ENCODE data around the gene API5.

API5 gene

GRCh38 chr11:43311791-43312607, at the start of gene API5:
API5 (plus strand) TSS chr11:43311996; CDS start chr11:43312128, 132 bp downstream.
- no peaks in the 10 kb centered on the region for H3K36me3 ChIP-seq (ENCODE audit: control insufficient read depth, insufficient read depth, low read length)
- peak within 1 kb of the TSS; percentile 80 for H3K9ac ChIP-seq (ENCODE audit: low read length)
- H3K4me1 ChIP-seq (ENCODE audit: control insufficient read depth, insufficient read depth, low read length): peaks cover 8% of the 10 kb centered on the region
- no peaks in the 10 kb centered on the region for H3K27me3 ChIP-seq (ENCODE audit: control insufficient read depth, insufficient read depth, low read length)
- peak within 1 kb of the TSS; percentile 96 for H3K4me3 ChIP-seq (ENCODE audit: low read length)
- H3K27ac ChIP-seq (ENCODE audit: low read depth, low read length): peak within 1 kb of the TSS; percentile 77

GRCh38 chr11:43267856-43268580, 43.8 kb upstream of the API5 start:
- Histone ChIP-seq H3K9ac (ENCODE audit: low read length) (no peak overlapping the region), H3K4me3 (ENCODE audit: low read length) (peak overlapping the region; percentile 36), H3K36me3 (ENCODE audit: control insufficient read depth, insufficient read depth, low read length) (no peaks in the 10 kb centered on the region), H3K4me1 (ENCODE audit: control insufficient read depth, insufficient read depth, low read length) (no peaks in the 10 kb centered on the region), H3K27me3 (ENCODE audit: control insufficient read depth, insufficient read depth, low read length) (no peaks in the 10 kb centered on the region), H3K27ac (ENCODE audit: low read depth, low read length) (no peak overlapping the region)

GRCh38 chr11:43268786-43269185, 43.0 kb upstream of the API5 start:
- Histone ChIP-seq H3K4me3 (ENCODE audit: low read length) (no peak overlapping the region), H3K36me3 (ENCODE audit: control insufficient read depth, insufficient read depth, low read length) (no peaks in the 10 kb centered on the region), H3K27me3 (ENCODE audit: control insufficient read depth, insufficient read depth, low read length) (no peaks in the 10 kb centered on the region), H3K4me1 (ENCODE audit: control insufficient read depth, insufficient read depth, low read length) (no peaks in the 10 kb centered on the region), H3K9ac (ENCODE audit: low read length) (no peak overlapping the region), H3K27ac (ENCODE audit: low read depth, low read length) (no peak overlapping the region)

- Histone ChIP-seq H3K27ac (ENCODE audit: low read depth, low read length) (no peak overlapping the region), H3K4me3 (ENCODE audit: low read length) (no peak overlapping the region)
Observed at GRCh38 chr11:43269254-43269918, 42.4 kb upstream of the API5 start.

GRCh38 chr11:43270468-43270867, 41.3 kb upstream of the API5 start:
- Histone ChIP-seq H3K27ac (ENCODE audit: low read depth, low read length) (no peak overlapping the region), H3K4me1 (ENCODE audit: control insufficient read depth, insufficient read depth, low read length) (no peaks in the 10 kb centered on the region), H3K9ac (ENCODE audit: low read length) (no peak overlapping the region), H3K36me3 (ENCODE audit: control insufficient read depth, insufficient read depth, low read length) (no peaks in the 10 kb centered on the region), H3K27me3 (ENCODE audit: control insufficient read depth, insufficient read depth, low read length) (no peaks in the 10 kb centered on the region), H3K4me3 (ENCODE audit: low read length) (no peak overlapping the region)

More at GRCh38 chr11:43269254-43269918, 42.4 kb upstream of the API5 start:
- Histone ChIP-seq H3K4me1 (ENCODE audit: control insufficient read depth, insufficient read depth, low read length) (no peaks in the 10 kb centered on the region), H3K9ac (ENCODE audit: low read length) (no peak overlapping the region), H3K27me3 (ENCODE audit: control insufficient read depth, insufficient read depth, low read length) (no peaks in the 10 kb centered on the region), H3K36me3 (ENCODE audit: control insufficient read depth, insufficient read depth, low read length) (no peaks in the 10 kb centered on the region)

GRCh38 chr11:43278193-43278956, 33.4 kb upstream of the API5 start:
- Histone ChIP-seq H3K36me3 (ENCODE audit: control insufficient read depth, insufficient read depth, low read length) (no peaks in the 10 kb centered on the region), H3K4me1 (ENCODE audit: control insufficient read depth, insufficient read depth, low read length) (no peaks in the 10 kb centered on the region), H3K27ac (ENCODE audit: low read depth, low read length) (no peak overlapping the region), H3K27me3 (ENCODE audit: control insufficient read depth, insufficient read depth, low read length) (no peaks in the 10 kb centered on the region), H3K4me3 (ENCODE audit: low read length) (no peak overlapping the region), H3K9ac (ENCODE audit: low read length) (no peak overlapping the region)

GRCh38 chr11:43282607-43283440, 29.0 kb upstream of the API5 start:
- Histone ChIP-seq H3K27ac (ENCODE audit: low read depth, low read length) (no peak overlapping the region), H3K36me3 (ENCODE audit: control insufficient read depth, insufficient read depth, low read length) (no peaks in the 10 kb centered on the region), H3K4me1 (ENCODE audit: control insufficient read depth, insufficient read depth, low read length) (no peaks in the 10 kb centered on the region), H3K27me3 (ENCODE audit: control insufficient read depth, insufficient read depth, low read length) (peaks cover 4% of the 10 kb centered on the region), H3K4me3 (ENCODE audit: low read length) (no peak overlapping the region), H3K9ac (ENCODE audit: low read length) (no peak overlapping the region)

- H3K27me3 ChIP-seq (ENCODE audit: control insufficient read depth, insufficient read depth, low read length): peaks cover 4% of the 10 kb centered on the region
- H3K4me1 ChIP-seq (ENCODE audit: control insufficient read depth, insufficient read depth, low read length): no peaks in the 10 kb centered on the region
Observed at GRCh38 chr11:43285826-43286225, 26.0 kb upstream of the API5 start.

GRCh38 chr11:43289368-43289767, 22.4 kb upstream of the API5 start:
- H3K27me3 ChIP-seq (ENCODE audit: control insufficient read depth, insufficient read depth, low read length): peaks cover 3% of the 10 kb centered on the region
- no peak overlapping the region for H3K27ac ChIP-seq (ENCODE audit: low read depth, low read length)
- no peak overlapping the region for H3K4me3 ChIP-seq (ENCODE audit: low read length)
- no peaks in the 10 kb centered on the region for H3K36me3 ChIP-seq (ENCODE audit: control insufficient read depth, insufficient read depth, low read length)
- H3K4me1 ChIP-seq (ENCODE audit: control insufficient read depth, insufficient read depth, low read length): no peaks in the 10 kb centered on the region
- no peak overlapping the region for H3K9ac ChIP-seq (ENCODE audit: low read length)

More at GRCh38 chr11:43285826-43286225, 26.0 kb upstream of the API5 start:
- H3K27ac ChIP-seq (ENCODE audit: low read depth, low read length): no peak overlapping the region
- H3K36me3 ChIP-seq (ENCODE audit: control insufficient read depth, insufficient read depth, low read length): no peaks in the 10 kb centered on the region
- H3K4me3 ChIP-seq (ENCODE audit: low read length): no peak overlapping the region
- H3K9ac ChIP-seq (ENCODE audit: low read length): no peak overlapping the region

GRCh38 chr11:43298397-43298796, 13.4 kb upstream of the API5 start:
- H3K27me3 ChIP-seq (ENCODE audit: control insufficient read depth, insufficient read depth, low read length): no peaks in the 10 kb centered on the region
- H3K4me1 ChIP-seq (ENCODE audit: control insufficient read depth, insufficient read depth, low read length): no peaks in the 10 kb centered on the region
- H3K36me3 ChIP-seq (ENCODE audit: control insufficient read depth, insufficient read depth, low read length): no peaks in the 10 kb centered on the region
- no peak overlapping the region for H3K27ac ChIP-seq (ENCODE audit: low read depth, low read length)
- no peak overlapping the region for H3K9ac ChIP-seq (ENCODE audit: low read length)
- no peak overlapping the region for H3K4me3 ChIP-seq (ENCODE audit: low read length)

GRCh38 chr11:43315966-43316365, 4.2 kb downstream of the API5 start:
- no peak overlapping the region for H3K9ac ChIP-seq (ENCODE audit: low read length)
- peaks cover 8% of the 10 kb centered on the region for H3K4me1 ChIP-seq (ENCODE audit: control insufficient read depth, insufficient read depth, low read length)
- H3K4me3 ChIP-seq (ENCODE audit: low read length): no peak overlapping the region
- H3K27me3 ChIP-seq (ENCODE audit: control insufficient read depth, insufficient read depth, low read length): no peaks in the 10 kb centered on the region
- no peaks in the 10 kb centered on the region for H3K36me3 ChIP-seq (ENCODE audit: control insufficient read depth, insufficient read depth, low read length)
- H3K27ac ChIP-seq (ENCODE audit: low read depth, low read length): no peak overlapping the region
